BLaER1 (cell line): ENCODE data around the gene PTK6.
"Not testable (repeated sequence)": the region's sequence is repeated elsewhere in the genome, so short reads cannot be mapped to it uniquely, and the experiment has no call there.

Experiments
- H3K27ac ChIP-seq: shearing (Covaris generic); formaldehyde crosslinking; 2 replicates; pipeline ENCODE4 v1.8.1; 2022
- H3K27me3 ChIP-seq: shearing (Covaris generic); formaldehyde crosslinking; 2 replicates; pipeline ENCODE4 v1.8.1; 2022
- H3K36me3 ChIP-seq: shearing (Covaris generic); formaldehyde crosslinking; 2 replicates; pipeline ENCODE4 v1.8.1; 2022
- H3K4me1 ChIP-seq: shearing (Covaris generic); formaldehyde crosslinking; 2 replicates; pipeline ENCODE4 v1.8.1; 2022
- H3K4me2 ChIP-seq: shearing (Covaris generic); formaldehyde crosslinking; 2 replicates; pipeline ENCODE4 v1.8.1; 2022
- H3K4me3 ChIP-seq: shearing (Covaris generic); formaldehyde crosslinking; 2 replicates; pipeline ENCODE4 v1.8.1; 2022
- H3K9ac ChIP-seq: shearing (Covaris generic); formaldehyde crosslinking; 2 replicates; pipeline ENCODE4 v1.8.1; 2022
- H3K9me3 ChIP-seq: shearing (Covaris generic); formaldehyde crosslinking; 2 replicates; pipeline ENCODE4 v1.8.1; 2022
- H4K20me1 ChIP-seq: shearing (Covaris generic); formaldehyde crosslinking; 2 replicates; pipeline ENCODE4 v1.8.1; 2022
- Cebpa-rat ChIP-seq: shearing (Covaris generic); IDR thresholded peaks from 2 replicates; pipeline ENCODE4 v1.8.1; 2022

Gene PTK6

GRCh38 chr20:63482021-63482587 is 55.1 kb downstream of the PTK6 start:
- Histone ChIP-seq H3K9ac (peak overlapping the region; percentile 60; the same call in 1 of the 2 replicates), H4K20me1 (peaks cover 34% of the 10 kb centered on the region), H3K36me3 (no peaks in the 10 kb centered on the region), H3K4me1 (peaks cover 49% of the 10 kb centered on the region), H3K27ac (no peak overlapping the region), H3K9me3 (no peaks in the 10 kb centered on the region), H3K4me3 (no peak overlapping the region), H3K4me2 (peak overlapping the region; percentile 62), H3K27me3 (peaks cover 32% of the 10 kb centered on the region)
- TF ChIP-seq Cebpa-rat: no peak

DNA sequence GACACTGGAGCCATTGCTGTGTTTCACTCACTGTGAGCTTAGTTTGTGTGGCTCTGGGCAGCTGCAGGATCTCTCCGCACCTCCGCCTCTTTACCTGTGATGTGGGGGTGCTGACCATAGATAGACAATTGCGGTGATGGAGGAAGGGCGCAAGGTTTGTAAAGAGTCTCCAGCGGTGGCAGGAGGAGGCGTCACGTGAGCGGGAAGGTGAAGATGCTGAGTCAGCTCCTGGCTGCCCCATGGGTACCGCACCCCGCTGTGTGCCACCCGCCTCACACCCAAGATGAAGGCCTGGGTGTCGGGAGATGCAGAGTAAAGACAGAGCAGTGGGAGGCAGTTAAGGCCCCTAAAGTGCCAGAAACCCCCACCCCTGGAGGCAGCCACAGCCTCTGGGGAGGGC is 55.7 kb downstream of the PTK6 start:
- Histone ChIP-seq H3K4me2 (peak overlapping the region; percentile 62), H3K36me3 (no peaks in the 10 kb centered on the region), H3K27ac (no peak overlapping the region), H3K27me3 (peaks cover 37% of the 10 kb centered on the region), H4K20me1 (peaks cover 37% of the 10 kb centered on the region), H3K9me3 (no peaks in the 10 kb centered on the region), H3K9ac (no peak overlapping the region), H3K4me3 (no peak overlapping the region), H3K4me1 (peaks cover 53% of the 10 kb centered on the region)
- no peak for TF ChIP-seq Cebpa-rat

GRCh38 chr20:63479695-63480419 is 57.3 kb downstream of the PTK6 start:
- not testable (repeated sequence) for H3K27ac ChIP-seq, H3K36me3 ChIP-seq, H3K9ac ChIP-seq, H3K9me3 ChIP-seq, H3K4me2 ChIP-seq, H3K4me3 ChIP-seq
- peaks cover 52% of the 10 kb centered on the region for H3K4me1 ChIP-seq
- H3K27me3 ChIP-seq: peaks cover 51% of the 10 kb centered on the region
- H4K20me1 ChIP-seq: peaks cover 49% of the 10 kb centered on the region

DNA sequence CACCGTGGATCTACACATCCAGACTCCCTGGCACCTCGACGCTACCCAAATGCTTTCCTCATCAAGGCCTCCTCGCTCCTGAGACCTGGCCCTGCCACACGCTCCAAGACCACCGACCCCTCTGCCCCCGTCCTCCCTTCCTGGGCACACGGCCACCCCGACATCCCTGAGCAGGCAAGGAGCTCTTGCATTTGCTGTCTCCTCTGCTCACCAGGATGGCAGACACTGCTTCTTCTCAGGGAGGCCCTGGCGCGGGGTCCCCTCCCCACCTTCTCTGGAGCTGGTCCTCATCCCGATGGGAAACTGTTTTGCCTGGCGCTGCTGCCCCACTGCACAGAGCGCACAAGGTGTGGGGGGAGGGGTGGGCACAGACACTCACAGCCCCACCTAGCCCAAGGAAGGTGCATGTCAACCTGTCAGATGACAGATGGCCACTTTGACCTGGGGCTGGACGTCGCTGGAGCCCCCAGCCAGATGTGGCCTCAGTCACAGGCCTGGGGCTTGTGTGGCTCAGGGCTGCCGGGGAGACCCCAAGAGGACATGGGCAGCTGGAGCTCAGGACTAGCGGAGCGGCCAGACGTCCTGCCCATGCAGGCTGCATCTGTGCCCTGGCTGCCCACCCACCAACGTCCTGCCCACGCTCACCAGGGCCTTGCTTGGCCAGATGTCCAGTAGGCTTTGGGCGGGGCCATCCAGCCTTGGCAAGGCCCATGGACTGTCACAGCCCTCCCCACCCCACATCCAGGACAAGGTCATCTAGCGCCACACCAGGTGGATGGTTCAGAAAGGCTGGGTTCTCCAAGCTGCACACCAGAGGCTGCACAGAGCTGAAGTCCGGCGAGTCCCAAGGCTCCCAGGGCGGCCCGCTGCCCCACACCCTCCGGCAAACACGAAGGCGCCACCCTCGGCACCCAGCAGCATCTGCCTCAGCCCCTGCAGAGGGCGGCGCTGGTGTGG is 58.6 kb downstream of the PTK6 start:
- Histone ChIP-seq H3K9ac (no peak overlapping the region), H4K20me1 (peaks cover 61% of the 10 kb centered on the region), H3K4me1 (peaks cover 53% of the 10 kb centered on the region), H3K4me3 (no peak overlapping the region), H3K4me2 (no peak overlapping the region), H3K36me3 (no peaks in the 10 kb centered on the region), H3K27me3 (peaks cover 58% of the 10 kb centered on the region), H3K9me3 (no peaks in the 10 kb centered on the region), H3K27ac (no peak overlapping the region)
- TF ChIP-seq Cebpa-rat: no peak
